ENCODE data around the gene IQUB.
"Not testable (repeated sequence)": the region's sequence is repeated elsewhere in the genome, so short reads cannot be mapped to it uniquely, and the experiment has no call there.

The IQUB gene

GRCh38 chr7:123538897-123539296 is 4.5 kb upstream of the IQUB start:
- no peak for DNase-seq

DNA sequence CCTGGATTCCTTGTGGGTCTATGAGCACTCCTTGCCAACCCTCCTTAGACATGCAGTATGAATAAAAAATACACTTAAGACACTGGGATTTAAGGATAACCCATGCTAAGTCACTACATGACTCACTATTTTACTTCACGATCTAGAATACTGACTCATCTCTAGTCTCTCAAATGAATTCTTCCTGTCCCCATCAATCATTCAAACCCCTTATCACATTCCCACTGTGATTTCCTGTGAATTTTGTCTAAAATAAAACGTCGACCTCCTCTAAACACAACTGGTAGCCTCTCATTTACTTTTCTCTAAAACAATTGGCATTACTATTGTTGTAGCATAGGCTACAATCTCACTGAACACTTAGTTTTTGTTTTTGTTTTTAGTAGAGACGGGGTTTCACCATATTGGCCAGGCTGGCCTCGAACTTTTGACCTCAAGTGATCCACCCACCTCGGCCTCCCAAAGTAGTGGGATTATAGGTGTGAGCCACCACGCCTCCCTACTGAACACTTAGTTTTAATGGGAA is 3.9 kb upstream of the IQUB start:
- no peak for DNase-seq

- DNase-seq: peak in 1 of 2 donors; percentile 35
Measured at GRCh38 chr7:123537026-123537642, 2.7 kb upstream of the IQUB start.

DNA sequence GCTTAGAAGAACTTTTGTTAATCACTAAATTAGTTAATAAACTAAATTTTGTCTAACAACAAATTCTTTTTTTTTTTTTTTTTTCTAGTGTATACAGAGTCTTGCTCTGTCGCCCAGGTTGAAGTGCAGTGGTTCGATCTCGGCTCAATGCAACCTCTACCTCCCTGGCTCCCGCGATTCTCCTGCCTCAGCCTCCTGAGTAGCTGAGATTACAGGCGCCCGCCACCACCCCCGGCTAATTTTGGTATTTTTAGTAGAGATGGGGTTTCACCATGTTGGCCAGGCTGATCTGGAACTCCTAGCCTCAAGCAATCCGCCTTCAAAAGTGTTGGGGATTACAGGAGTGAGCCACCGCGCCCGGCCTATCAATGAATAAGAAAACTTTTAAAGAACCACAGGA is 1.1 kb upstream of the IQUB start:
- DNase-seq: no peak

- no peak for DNase-seq
Measured at GRCh38 chr7:123533929-123534382, 439 bp downstream of the IQUB start.

GRCh38 chr7:123533553-123533917 is 860 bp downstream of the IQUB start:
- no peak for DNase-seq

- not testable (repeated sequence) for DNase-seq
Measured at GRCh38 chr7:123532788-123533552, 1.4 kb downstream of the IQUB start.

DNA sequence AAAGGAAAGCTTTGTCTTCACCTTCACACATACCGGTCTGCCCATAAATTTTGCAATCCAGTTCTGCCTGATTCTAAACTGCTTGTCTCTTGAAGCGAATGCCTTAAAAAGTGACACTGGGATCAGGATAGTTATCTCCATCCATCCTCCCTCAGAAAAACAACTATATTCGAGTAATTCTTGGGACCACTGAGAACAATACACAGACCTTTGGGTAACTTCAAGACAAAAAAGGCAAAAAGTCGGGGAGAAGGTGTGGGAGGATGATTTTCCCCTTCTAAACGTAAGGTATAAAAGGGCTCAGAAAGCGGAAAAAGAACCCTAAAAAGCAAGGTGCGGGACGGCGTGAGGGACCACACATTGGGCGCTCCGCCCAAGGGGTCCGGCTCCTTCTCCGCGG is 2.1 kb downstream of the IQUB start:
- not testable (repeated sequence) for DNase-seq

- DNase-seq: not testable (repeated sequence)
Measured at GRCh38 chr7:123530035-123530591, 4.3 kb downstream of the IQUB start.

DNA sequence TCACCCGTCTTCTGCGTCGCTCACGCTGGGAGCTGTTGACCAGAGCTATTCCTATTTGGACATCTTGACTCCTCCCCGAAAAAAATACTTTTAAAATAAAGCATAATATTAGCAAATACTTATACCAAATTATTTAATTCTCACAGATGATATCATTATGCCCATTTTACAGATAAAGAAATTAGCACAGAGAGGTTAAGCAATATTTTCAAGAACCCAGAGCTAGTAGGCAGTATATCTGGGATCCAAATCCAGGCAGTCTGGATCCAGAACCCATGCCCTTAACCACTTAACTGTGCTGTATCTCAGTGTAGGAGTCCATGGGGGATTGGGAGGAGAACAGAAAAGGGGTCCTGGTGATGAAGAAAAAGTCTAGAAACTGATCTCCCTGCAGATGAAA is 6.1 kb downstream of the IQUB start:
- no peak for DNase-seq

- not testable (repeated sequence) for DNase-seq
Measured at GRCh38 chr7:123527712-123528225, 6.6 kb downstream of the IQUB start.

DNA sequence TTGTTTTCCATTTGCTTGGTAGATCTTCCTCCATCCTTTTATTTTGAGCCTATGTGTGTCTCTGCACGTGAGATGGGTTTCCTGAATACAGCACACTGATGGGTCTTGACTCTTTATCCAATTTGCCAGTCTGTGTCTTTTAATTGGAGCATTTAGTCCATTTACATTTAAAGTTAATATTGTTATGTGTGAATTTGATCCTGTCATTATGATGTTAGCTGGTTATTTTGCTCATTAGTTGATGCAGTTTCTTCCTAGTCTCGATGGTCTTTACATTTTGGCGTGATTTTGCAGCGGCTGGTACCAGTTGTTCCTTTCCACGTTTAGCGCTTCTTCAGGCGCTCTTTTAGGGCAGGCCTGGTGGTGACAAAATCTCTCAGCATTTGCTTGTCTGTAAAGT is 7.9 kb downstream of the IQUB start:
- not testable (repeated sequence) for DNase-seq

- DNase-seq: no peak
Measured at GRCh38 chr7:123522066-123522465, 12.3 kb downstream of the IQUB start.

DNA sequence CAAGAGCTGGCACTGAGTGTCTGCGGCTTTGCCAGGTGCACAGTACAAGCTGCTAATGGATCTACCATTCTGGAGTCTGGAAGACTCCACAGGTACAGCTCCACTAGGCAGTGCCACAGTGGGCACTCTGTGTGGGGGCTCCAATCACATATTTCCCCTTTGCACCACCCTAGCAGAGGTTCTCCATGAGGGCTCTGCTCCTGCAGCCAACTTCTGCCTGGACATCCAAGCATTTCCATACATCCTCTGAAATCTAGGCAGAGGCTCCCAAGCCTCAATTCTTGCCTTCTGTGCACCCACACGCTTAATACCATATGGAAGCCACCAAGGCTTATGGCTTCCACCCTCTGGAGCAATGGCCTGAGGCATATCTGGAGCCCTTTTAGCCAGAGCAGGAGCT is 29.2 kb downstream of the IQUB start:
- no peak for DNase-seq

- no peak for DNase-seq
Measured at GRCh38 chr7:123502201-123502600, 32.2 kb downstream of the IQUB start.

- DNase-seq: no peak
Measured at GRCh38 chr7:123500878-123501489, 33.4 kb downstream of the IQUB start.

DNA sequence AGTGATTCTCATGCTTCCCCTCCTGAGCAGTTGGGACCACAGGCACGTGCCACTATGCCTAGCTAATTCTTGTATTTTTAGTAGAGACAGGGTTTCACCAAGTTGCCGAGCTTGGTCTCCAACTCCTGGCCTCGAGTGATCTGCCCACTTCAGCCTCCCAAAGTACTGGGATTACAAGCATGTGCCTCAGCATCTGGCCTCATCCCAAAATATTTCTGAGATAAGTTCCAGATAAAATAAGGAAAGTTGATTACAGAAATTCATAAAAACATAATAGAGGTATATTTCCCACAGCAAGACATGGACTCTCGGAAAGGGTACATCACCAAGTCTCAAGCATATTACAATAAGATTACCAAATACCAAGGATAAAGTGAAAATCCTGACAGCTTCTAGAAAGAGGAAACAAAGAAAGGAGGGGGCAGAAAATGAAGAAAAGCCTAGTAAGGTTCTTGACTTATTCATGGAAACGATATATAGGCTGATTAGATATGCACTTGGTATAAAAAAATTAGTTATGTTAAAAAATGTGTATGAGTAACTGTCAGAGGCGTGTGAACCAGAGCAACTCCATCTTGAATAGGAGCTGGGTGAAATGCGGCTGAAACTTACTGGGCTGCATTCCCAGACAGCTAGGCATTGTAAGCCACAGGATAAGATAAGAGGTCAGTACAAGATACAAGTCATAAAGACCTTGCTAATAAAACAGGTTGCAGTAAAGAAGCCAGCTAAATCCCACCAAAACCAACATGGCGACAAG is 35.0 kb downstream of the IQUB start:
- no peak for DNase-seq

- DNase-seq: no peak
Measured at GRCh38 chr7:123498601-123499000, 35.8 kb downstream of the IQUB start.

DNA sequence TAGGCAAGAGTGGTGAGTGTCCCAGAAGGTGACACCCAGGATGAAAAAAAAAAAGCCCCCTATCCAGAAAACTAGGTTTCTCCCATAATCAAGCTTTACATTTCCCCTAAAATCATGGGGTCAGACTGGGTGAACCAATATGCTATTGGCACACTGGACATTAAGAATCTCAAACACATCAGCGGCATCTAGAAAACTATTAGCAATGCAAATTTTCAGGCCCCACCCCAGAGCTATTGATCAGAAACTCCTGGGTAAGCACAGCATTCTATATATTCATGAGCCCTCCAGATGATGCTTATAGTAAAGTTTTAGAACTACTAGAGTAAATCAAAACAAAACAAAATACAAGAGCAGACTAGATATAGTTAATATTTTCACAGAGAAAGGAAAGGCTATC is 36.4 kb downstream of the IQUB start:
- no peak for DNase-seq

DNA sequence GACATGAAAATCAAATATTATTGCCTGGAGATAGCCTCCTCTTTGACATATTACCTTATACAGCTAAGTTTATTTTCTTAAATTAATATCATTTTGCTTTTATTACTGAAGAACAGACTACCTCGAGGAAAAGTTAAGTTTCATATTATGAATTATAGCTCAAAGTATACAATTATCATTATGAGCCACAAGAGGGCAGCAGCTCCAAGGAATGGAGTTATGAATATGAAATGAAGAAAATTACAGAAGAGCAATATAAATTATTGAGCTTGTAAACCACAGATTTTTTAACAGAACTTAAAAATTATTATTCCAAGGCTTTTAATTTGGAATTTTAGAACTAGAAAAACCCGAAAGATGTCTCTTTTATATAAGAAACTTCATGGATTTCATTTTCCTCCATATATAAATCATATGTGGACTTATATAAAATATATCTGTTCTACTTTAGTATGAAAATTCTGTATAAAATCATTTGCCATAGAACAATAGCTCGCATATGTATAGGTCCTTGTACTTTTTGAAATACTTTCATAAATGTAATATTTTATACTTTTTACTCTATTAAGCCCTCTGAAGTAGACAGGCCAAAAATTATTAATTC is 40.1 kb downstream of the IQUB start:
- DNase-seq: peak; percentile 34 to 49

DNA sequence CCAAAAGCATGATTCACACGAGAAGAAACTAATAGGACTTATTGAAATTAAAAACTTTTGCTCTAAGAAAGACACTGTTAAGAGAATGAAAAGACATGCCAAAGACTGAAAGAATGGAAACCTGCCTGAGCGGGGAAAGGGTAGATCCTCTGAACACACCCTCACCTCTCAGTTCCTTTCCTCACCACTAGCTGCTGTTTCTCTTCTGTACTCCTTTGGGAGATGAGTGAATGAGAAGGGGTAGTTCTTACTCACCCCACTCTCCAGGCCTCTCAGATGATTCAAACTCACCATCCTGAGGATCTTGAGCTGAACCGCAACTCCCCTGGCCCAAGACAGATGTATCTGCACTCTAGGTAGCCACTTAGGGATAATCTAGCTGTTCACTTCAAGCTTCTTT is 41.9 kb downstream of the IQUB start:
- DNase-seq: no peak

DNA sequence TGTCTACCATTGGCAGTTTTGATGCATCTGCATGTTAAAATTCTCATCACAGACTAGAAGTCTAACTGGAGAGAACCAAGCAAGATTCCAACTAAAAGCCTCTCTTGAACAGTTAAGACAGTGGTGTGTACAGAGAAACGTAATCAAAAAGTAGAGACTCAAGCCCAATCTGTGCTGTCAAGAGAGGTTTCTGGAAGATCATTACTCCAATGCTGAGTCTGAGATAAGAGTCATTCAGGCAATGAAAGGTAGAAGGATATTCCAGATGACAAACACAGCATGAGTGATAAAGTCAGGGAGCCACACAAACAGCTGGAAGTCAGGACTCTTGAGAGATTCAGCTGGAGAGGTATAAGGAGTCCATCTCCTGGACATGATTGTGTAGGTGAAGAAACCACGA is 48.7 kb downstream of the IQUB start:
- no peak for DNase-seq

All from inflammatory macrophage (primary cell).